ENCODE measurements around the gene SLC25A34.

- no peak for TF ChIP-seq POLR2A (IDR thresholded peaks at IDR 0.05)
- no peak for TF ChIP-seq CTCF (IDR thresholded peaks at IDR 0.05)
Observed at GRCh38 chr1:15739259-15739658, 3.2 kb downstream of the SLC25A34 start.

Measured in lower leg skin (tissue), 3 donors.